Measurements from ENCODE around the gene FAM174C.

FAM174C gene

DNA sequence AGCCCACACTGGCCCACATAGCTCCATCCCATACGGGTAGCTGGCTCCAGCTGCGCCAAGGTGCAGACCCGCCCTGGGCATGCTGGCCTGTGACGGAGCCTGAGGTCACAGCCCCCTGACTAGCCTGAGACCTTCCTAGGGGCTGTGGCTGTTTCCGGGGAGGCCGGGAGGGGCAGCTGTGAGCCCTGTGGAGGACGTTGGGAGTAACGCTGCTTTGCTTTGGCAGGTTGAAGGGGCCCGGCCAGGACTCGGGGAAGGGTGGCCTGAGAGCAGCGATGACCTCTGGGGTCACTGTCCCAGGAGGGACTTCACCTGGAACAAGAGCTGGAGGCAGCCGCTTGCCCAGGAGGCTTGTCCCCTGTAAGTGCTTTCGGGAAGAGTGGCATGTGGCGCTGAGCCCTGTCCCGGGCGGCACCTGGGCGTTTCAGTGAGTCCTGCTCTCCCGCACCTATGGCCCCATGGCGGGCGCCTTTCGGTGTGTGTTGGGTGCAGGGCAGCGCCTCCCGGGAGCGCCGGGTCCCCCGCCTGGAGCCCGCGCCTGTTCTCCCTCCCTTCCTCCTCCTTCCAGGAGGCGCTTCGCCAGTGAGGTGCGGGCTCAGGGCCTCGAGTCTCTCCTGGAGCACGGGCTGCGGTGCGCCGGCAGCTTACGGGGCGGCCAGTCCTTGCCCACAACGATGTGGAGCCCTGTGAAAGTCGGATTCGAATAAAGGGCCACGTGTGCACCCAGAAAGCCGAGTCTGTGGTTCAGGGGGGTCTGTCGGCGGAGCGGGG is 1.1 kb upstream of the FAM174C start:
- no peak for TF ChIP-seq CTCF (IDR thresholded peaks at IDR 0.05)
- Histone ChIP-seq H3K27ac (peak overlapping the region; percentile 92 to 97), H3K4me3 (peak overlapping the region; percentile 83)
- DNase-seq (ENCODE audit: low spot score): no peak

DNA sequence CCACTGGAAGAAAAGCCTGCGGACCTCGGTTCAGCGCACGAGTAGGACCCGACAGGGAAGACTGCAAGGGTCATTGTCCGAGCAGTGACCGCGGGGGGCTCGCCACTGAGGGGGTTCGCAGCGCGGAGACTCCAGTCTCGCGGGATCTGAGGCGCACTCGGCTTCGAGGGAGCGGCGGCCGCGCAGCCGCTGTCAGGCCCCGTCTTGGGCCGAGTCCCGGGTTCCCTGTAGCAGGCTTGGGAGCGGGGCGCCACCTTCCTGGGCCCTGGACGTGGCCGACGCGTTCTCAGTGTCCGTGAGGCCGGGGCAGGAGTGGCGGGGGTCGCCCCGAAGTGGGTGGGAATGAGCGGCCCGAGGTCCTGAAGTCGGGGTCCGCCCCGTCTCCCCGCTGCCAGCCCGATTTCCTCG is 474 bp upstream of the FAM174C start:
- TF ChIP-seq CTCF (IDR thresholded peaks at IDR 0.05): no peak
- H3K4me3 ChIP-seq: peak overlapping the region; percentile 83
- peak overlapping the region; percentile 92 to 97 for H3K27ac ChIP-seq
- peak; percentile 82 for DNase-seq (ENCODE audit: low spot score)

- peak overlapping the region; percentile 92 to 97 for H3K27ac ChIP-seq
- DNase-seq (ENCODE audit: low spot score): peak; percentile 83
- no peak for TF ChIP-seq CTCF (IDR thresholded peaks at IDR 0.05)
- H3K4me3 ChIP-seq: peak overlapping the region; percentile 83
These were observed 772 bp downstream of the FAM174C start for GRCh38 chr19:1275976-1276627.

DNA sequence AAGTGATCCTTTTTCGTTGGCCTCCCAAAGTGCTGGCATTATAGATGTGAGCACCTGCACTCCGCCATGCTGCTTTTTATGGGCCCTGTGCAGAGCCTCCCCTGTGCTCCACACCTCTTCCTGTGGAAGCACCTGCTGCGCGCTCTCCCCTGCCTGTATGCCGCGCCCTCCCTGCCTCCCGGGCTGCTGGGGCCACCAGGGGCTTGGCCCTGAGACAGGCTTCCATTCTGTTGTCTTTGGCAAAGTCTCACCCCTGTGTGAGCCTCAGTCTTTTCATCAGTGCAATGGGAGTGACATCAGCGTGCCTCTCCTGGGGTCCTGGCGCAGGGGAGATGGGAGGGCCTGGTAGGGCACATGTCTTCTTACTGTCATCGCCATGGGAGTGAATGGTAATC is 1.3 kb downstream of the FAM174C start:
- TF ChIP-seq CTCF (IDR thresholded peaks at IDR 0.05): no peak
- DNase-seq (ENCODE audit: low spot score): no peak
- H3K4me3 ChIP-seq: peak overlapping the region; percentile 83
- H3K27ac ChIP-seq: no peak overlapping the region

GRCh38 chr19:1277061-1277460 is 1.7 kb downstream of the FAM174C start:
- no peak overlapping the region for H3K27ac ChIP-seq
- H3K4me3 ChIP-seq: no peak overlapping the region
- no peak for TF ChIP-seq CTCF (IDR thresholded peaks at IDR 0.05)
- DNase-seq (ENCODE audit: low spot score): no peak

GRCh38 chr19:1278074-1278473 is 2.7 kb downstream of the FAM174C start:
- no peak for TF ChIP-seq CTCF (IDR thresholded peaks at IDR 0.05)
- Histone ChIP-seq H3K27ac (no peak overlapping the region), H3K4me3 (no peak overlapping the region)
- no peak for DNase-seq (ENCODE audit: low spot score)
